Gastroesophageal sphincter (tissue), 3 donors: ENCODE results near the gene PAPPA.

Source experiments
- CTCF ChIP-seq, 4 experiments: fragments of 200-600 bp in 2 of 4; fragments of 450-650 bp in 2 of 4; sonication (generic) in 1 of 4; IDR thresholded peaks; one replicate each; pipeline ENCODE4 v1.5.1; 2017 to 2019; ENCODE audit warnings: antibody characterized with exemption in 4 of 4, mild to moderate bottlenecking in 2 of 4, moderate library complexity in 2 of 4
- EP300 ChIP-seq: sonication (generic); formaldehyde crosslinking; IDR thresholded peaks from one replicate; pipeline ENCODE4 v1.6.1; 2017; ENCODE audit warnings: antibody characterized with exemption, mild to moderate bottlenecking
- POLR2A ChIP-seq, 2 donors: fragments of 450-650 bp; IDR thresholded peaks; one replicate each; pipeline ENCODE4 v1.6.1; 2017; ENCODE audit warnings: antibody characterized with exemption in 2 of 2, mild to moderate bottlenecking in 2 of 2, moderate library complexity in 1 of 2

GRCh38 chr9:116337015-116337414, 183.4 kb downstream of the PAPPA start:
- no peak for TF ChIP-seq CTCF (IDR thresholded peaks at IDR 0.05)
- TF ChIP-seq POLR2A (IDR thresholded peaks at IDR 0.05), result no peak
- TF ChIP-seq EP300, result no peak
